HL-60 (cell line): Measurements from ENCODE around the gene ABCA4.

Experiments
- DNase-seq, 2 experiments: peaks; one replicate each; pipeline ENCODE4 v3.0.0-alpha.2; 2010 to 2020; ENCODE audit warnings: low read depth in 1 of 2, low spot score in 1 of 2
- H3K27ac ChIP-seq: fragments of 250-450 bp; sonication (Bioruptor Pico); replicated peaks from 2 replicates; pipeline ENCODE4 v1.5.1; 2020; ENCODE audit warnings: mild to moderate bottlenecking, moderate library complexity
- H3K27me3 ChIP-seq: fragments of 250-450 bp; sonication (Bioruptor Pico); 2 replicates; pipeline ENCODE4 v1.5.1; 2021; ENCODE audit warnings: mild to moderate bottlenecking, moderate library complexity; ENCODE audit not compliant: insufficient read depth, poor library complexity, severe bottlenecking
- H3K4me3 ChIP-seq: replicated peaks from 2 replicates; pipeline ENCODE4 v1.5.1; 2011; ENCODE audit warnings: mild to moderate bottlenecking, control low read depth, low read length; ENCODE audit not compliant: insufficient read depth
- CTCF ChIP-seq: IDR thresholded peaks from one replicate; pipeline ENCODE4 v1.5.1; 2011; ENCODE audit warnings: low read length, control low read depth, inconsistent platforms; ENCODE audit not compliant: insufficient read depth
- GABPA ChIP-seq: IDR thresholded peaks from 2 replicates; pipeline ENCODE4 v1.6.1; 2012; ENCODE audit warnings: low read depth
- POLR2AphosphoS5 ChIP-seq: IDR thresholded peaks from 2 replicates; pipeline ENCODE4 v1.6.1; 2012; ENCODE audit warnings: low read depth
- REST ChIP-seq: IDR thresholded peaks from 2 replicates; pipeline ENCODE4 v1.6.1; 2012; ENCODE audit warnings: low read depth; ENCODE audit not compliant: insufficient replicate concordance
- SPI1 ChIP-seq: IDR thresholded peaks from 2 replicates; pipeline ENCODE4 v1.6.1; 2012; ENCODE audit warnings: low read depth, mild to moderate bottlenecking, borderline replicate concordance

ABCA4 gene

GRCh38 chr1:94055459-94056122 is 65.4 kb downstream of the ABCA4 start:
- peaks cover 4% of the 10 kb centered on the region for H3K27me3 ChIP-seq
- no peak overlapping the region for H3K27ac ChIP-seq
- no peak overlapping the region for H3K4me3 ChIP-seq
- no peak for DNase-seq
- TF ChIP-seq POLR2AphosphoS5 (no peak), CTCF (no peak), REST (no peak), SPI1 (no peak), GABPA (no peak)

- Histone ChIP-seq H3K27ac (no peak overlapping the region), H3K4me3 (no peak overlapping the region), H3K27me3 (no peaks in the 10 kb centered on the region)
- no peak for DNase-seq
- no peak for TF ChIP-seq REST
- TF ChIP-seq POLR2AphosphoS5, result no peak
- TF ChIP-seq SPI1, result no peak
- no peak for TF ChIP-seq GABPA
- no peak for TF ChIP-seq CTCF
These were observed 70.3 kb downstream of the ABCA4 start for GRCh38 chr1:94050675-94051074.

- Histone ChIP-seq H3K4me3 (no peak overlapping the region), H3K27me3 (no peaks in the 10 kb centered on the region), H3K27ac (no peak overlapping the region)
- TF ChIP-seq CTCF (no peak), SPI1 (no peak), POLR2AphosphoS5 (no peak), GABPA (no peak), REST (no peak)
- no peak for DNase-seq
These were observed 70.7 kb downstream of the ABCA4 start for GRCh38 chr1:94050254-94050653.
